MCF 10A (cell line): ENCODE data around the gene EIF2B5. TPM values are rescaled to one million over a fixed set of nuclear protein-coding genes. Genes with fewer than 3 reads are reported as not detected.

Source experiments
- BruUV-seq: library from RNA; stranded (reverse); fragments of 400-500 nt; replicated peaks from 2 replicates; lab custom pipeline; 2021; lab: Mats Ljungman, UMichigan
- CTCF ChIA-PET: fragments of 300-600 bp; sonication (Branson Sonifier 250); formaldehyde crosslinking; extraction: SDS; loops from one replicate; lab custom pipeline; 2021; ENCODE audit warnings: antibody characterized with exemption, inconsistent platforms; lab: Yijun Ruan, JAX
- POLR2A ChIA-PET: fragments of 300-600, 350-650 bp; sonication (Branson Sonifier 250); formaldehyde crosslinking; extraction: SDS; loops from one replicate; lab custom pipeline; 2020; ENCODE audit warnings: antibody characterized with exemption, inconsistent platforms; lab: Yijun Ruan, JAX
- DNase-seq: peaks from one replicate; pipeline ENCODE4 v3.0.0-alpha.2; 2018; ENCODE audit not compliant: unreplicated experiment
- H3K27ac Mint-ChIP-seq: one replicate; pipeline ENCODE4 v1.8.0; 2022; ENCODE audit warnings: mild to moderate bottlenecking, low read depth, mixed read lengths; ENCODE audit not compliant: unreplicated experiment
- H3K27me3 Mint-ChIP-seq: one replicate; pipeline ENCODE4 v1.8.0; 2022; ENCODE audit warnings: mixed read lengths; ENCODE audit not compliant: insufficient read depth, unreplicated experiment
- H3K36me3 Mint-ChIP-seq: one replicate; pipeline ENCODE4 v1.8.0; 2022; ENCODE audit warnings: mild to moderate bottlenecking, moderate library complexity, mixed read lengths; ENCODE audit not compliant: insufficient read depth, unreplicated experiment
- H3K4me1 Mint-ChIP-seq: one replicate; pipeline ENCODE4 v1.8.0; 2022; ENCODE audit warnings: mixed read lengths; ENCODE audit not compliant: insufficient read depth, unreplicated experiment
- H3K4me3 Mint-ChIP-seq: one replicate; pipeline ENCODE4 v1.8.0; 2022; ENCODE audit warnings: mild to moderate bottlenecking, moderate library complexity, mixed read lengths; ENCODE audit not compliant: unreplicated experiment
- H3K9me3 Mint-ChIP-seq: one replicate; pipeline ENCODE4 v1.8.0; 2022; ENCODE audit warnings: mixed read lengths; ENCODE audit not compliant: unreplicated experiment
- intact Hi-C: fragments of 100-400 bp; cut with micrococcal nuclease; formaldehyde crosslinking; loops from 2 replicates; pipeline ENCODE4 v1.14.1; 2022
- total RNA-seq: library from RNA; stranded (reverse); gene quantifications from 2 replicates; pipeline ENCODE4 v1.2.3, GENCODE V29; 2022
- TF ChIP-seq, protein P1 (sequence below): fragments of 200-600 bp; IDR thresholded peaks from one replicate; pipeline ENCODE4 v1.8.0; 2022; ENCODE audit warnings: antibody characterized with exemption, mild to moderate bottlenecking; ENCODE audit not compliant: unreplicated experiment

Gene EIF2B5
- total RNA-seq, 1 experiment from 2014 or later = 36.1 TPM

DNA sequence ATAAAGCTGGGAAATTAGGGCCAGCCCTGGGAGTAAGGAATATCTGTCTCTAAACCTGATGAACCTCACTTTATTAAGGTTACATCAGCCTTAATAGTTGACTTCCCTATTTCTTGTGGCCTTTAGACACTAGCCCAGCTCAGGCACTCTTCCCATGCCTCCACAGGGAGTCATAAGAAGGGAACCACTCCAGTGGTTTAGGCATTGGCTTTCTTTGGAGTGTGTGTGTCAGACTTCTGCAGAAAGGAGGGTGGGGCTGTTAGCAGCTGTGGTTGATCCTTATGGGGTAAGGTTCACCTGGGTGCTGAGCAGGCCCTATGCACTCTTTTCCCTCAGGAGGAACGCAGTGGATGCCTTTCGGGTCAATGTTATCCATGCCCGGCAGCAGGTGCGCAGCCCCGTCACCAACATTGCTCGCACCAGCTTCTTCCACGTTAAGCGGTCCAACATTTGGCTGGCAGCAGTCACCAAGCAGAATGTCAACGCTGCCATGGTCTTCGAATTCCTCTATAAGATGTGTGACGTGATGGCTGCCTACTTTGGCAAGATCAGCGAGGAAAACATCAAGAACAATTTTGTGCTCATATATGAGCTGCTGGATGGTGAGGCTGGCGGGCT lies 43.5 kb downstream of the EIF2B5 start:
- intact Hi-C loops = no loop called here
- ChIA-PET POLR2A (interaction anchor here (1.3 kb wide), 1 partner anchor 44 kb away, joined by 5 read pairs; the partner anchor contains the start of gene EIF2B5), CTCF (interaction anchor here (0.6 to 1.1 kb wide), 3 partner anchors 35 to 274 kb away, joined by 3 read pairs; no protein-coding TSS in a partner anchor)
- TF ChIP-seq, protein P1, sequence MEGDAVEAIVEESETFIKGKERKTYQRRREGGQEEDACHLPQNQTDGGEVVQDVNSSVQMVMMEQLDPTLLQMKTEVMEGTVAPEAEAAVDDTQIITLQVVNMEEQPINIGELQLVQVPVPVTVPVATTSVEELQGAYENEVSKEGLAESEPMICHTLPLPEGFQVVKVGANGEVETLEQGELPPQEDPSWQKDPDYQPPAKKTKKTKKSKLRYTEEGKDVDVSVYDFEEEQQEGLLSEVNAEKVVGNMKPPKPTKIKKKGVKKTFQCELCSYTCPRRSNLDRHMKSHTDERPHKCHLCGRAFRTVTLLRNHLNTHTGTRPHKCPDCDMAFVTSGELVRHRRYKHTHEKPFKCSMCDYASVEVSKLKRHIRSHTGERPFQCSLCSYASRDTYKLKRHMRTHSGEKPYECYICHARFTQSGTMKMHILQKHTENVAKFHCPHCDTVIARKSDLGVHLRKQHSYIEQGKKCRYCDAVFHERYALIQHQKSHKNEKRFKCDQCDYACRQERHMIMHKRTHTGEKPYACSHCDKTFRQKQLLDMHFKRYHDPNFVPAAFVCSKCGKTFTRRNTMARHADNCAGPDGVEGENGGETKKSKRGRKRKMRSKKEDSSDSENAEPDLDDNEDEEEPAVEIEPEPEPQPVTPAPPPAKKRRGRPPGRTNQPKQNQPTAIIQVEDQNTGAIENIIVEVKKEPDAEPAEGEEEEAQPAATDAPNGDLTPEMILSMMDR = no peak
- peaks cover 56% of the 10 kb centered on the region for H3K36me3 Mint-ChIP-seq
- peaks cover 16% of the 10 kb centered on the region for H3K4me1 Mint-ChIP-seq
- no peak overlapping the region for H3K4me3 Mint-ChIP-seq
- H3K27ac Mint-ChIP-seq = no peak overlapping the region
- DNase-seq = no peak
- no peaks in the 10 kb centered on the region for H3K9me3 Mint-ChIP-seq
- H3K27me3 Mint-ChIP-seq = no peaks in the 10 kb centered on the region
- BruUV-seq = no TSS peak

DNA sequence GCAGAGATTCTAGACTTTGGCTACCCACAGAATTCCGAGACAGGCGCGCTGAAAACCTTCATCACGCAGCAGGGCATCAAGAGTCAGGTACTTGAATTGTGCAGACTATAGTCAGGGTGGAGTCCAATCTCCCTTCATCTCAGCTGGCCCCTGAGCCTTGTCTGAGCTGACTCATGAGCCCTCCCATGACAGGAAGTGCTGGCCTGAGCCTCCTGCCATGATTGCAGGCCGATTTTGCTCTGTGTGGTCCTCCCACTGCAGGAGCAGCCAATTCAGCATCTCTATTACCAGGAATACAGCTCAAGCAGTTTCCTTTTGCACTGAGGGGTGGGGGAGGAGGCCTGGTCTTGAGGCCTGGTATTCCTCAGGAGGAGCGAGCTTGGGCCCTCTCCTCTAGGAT lies 45.0 kb downstream of the EIF2B5 start:
- H3K36me3 Mint-ChIP-seq = peaks cover 63% of the 10 kb centered on the region
- no peaks in the 10 kb centered on the region for H3K27me3 Mint-ChIP-seq
- POLR2A ChIA-PET = interaction anchor here (1.3 kb wide), 1 partner anchor 46 kb away, joined by 5 read pairs; the partner anchor contains the start of gene EIF2B5
- no peak overlapping the region for H3K4me3 Mint-ChIP-seq
- CTCF ChIA-PET = interaction anchor here (1.1 kb wide), 1 partner anchor 70 kb away, joined by 4 read pairs; no protein-coding TSS in a partner anchor
- intact Hi-C loops = no loop called here
- no TSS peak for BruUV-seq
- TF ChIP-seq, protein P1 = no peak
- no peak overlapping the region for H3K27ac Mint-ChIP-seq
- DNase-seq = no peak
- H3K4me1 Mint-ChIP-seq = peaks cover 19% of the 10 kb centered on the region
- no peaks in the 10 kb centered on the region for H3K9me3 Mint-ChIP-seq

DNA sequence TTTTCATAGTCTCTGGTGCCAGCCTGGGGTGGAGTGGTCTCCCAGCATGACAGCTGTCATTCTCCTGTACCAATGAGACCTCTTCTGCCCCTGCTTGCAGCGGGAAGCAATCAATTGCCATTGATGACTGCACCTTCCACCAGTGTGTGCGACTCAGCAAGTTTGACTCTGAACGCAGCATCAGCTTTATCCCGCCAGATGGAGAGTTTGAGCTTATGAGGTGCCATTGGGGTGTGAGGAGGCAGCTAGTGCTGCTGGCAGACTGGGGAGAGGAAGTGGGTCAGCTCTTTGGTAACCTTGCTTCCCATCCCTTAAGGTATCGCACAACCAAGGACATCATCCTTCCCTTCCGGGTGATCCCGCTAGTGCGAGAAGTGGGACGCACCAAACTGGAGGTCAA lies 46.4 kb downstream of the EIF2B5 start:
- Mint-ChIP-seq H3K36me3 (peaks cover 70% of the 10 kb centered on the region), H3K9me3 (no peaks in the 10 kb centered on the region), H3K4me1 (peaks cover 17% of the 10 kb centered on the region), H3K4me3 (no peak overlapping the region), H3K27me3 (no peaks in the 10 kb centered on the region), H3K27ac (no peak overlapping the region)
- intact Hi-C loops = no loop called here
- TF ChIP-seq, protein P1 = no peak
- no peak for DNase-seq
- BruUV-seq = no TSS peak
- ChIA-PET POLR2A (interaction anchor here (0.6 kb wide), 1 partner anchor 184 kb away, joined by 5 read pairs; no protein-coding TSS in a partner anchor), CTCF (interaction anchor here (0.8 to 0.9 kb wide), 2 partner anchors 9 to 31 kb away, joined by 3 read pairs; no protein-coding TSS in a partner anchor)

DNA sequence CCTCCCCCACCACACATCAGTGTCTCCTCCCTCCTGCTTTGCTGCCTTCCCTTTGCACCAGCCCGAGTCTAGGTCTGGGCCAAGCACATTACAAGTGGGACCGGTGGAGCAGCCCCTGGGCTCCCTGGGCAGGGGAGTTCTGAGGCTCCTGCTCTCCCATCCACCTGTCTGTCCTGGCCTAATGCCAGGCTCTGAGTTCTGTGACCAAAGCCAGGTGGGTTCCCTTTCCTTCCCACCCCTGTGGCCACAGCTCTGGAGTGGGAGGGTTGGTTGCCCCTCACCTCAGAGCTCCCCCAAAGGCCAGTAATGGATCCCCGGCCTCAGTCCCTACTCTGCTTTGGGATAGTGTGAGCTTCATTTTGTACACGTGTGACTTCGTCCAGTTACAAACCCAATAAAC lies 48.5 kb downstream of the EIF2B5 start:
- no peak for DNase-seq
- H3K9me3 Mint-ChIP-seq = no peaks in the 10 kb centered on the region
- POLR2A ChIA-PET = interaction anchor here (0.6 to 1.0 kb wide), 3 partner anchors 26 to 48 kb away, joined by 3 to 4 read pairs (median 3); no protein-coding TSS in a partner anchor
- peaks cover 19% of the 10 kb centered on the region for H3K4me1 Mint-ChIP-seq
- TSS peak; percentile 34 for BruUV-seq
- no peak overlapping the region for H3K4me3 Mint-ChIP-seq
- TF ChIP-seq, protein P1 = no peak
- intact Hi-C loops = no loop called here
- peaks cover 79% of the 10 kb centered on the region for H3K36me3 Mint-ChIP-seq
- CTCF ChIA-PET = interaction anchor here (0.6 to 1.4 kb wide), 2 partner anchors 166 to 360 kb away, joined by 3 to 4 read pairs; partner anchors contain the start of gene ABCC5
- H3K27ac Mint-ChIP-seq = no peak overlapping the region
- H3K27me3 Mint-ChIP-seq = no peaks in the 10 kb centered on the region
